Activated T-cell treated with anti-CD3 and anti-CD28 coated beads for 4 hours (primary cell): ENCODE measurements around the gene TRANK1.

Experiments used
- DNase-seq: peaks from one replicate; pipeline ENCODE4 v3.0.0-alpha.2; 2020

TRANK1 gene

GRCh38 chr3:36837089-36837488 is 107.8 kb downstream of the TRANK1 start:
- DNase-seq, result no peak

GRCh38 chr3:36833160-36833814 is 111.6 kb downstream of the TRANK1 start:
- no peak for DNase-seq

- DNase-seq, result no peak
Observed at GRCh38 chr3:36832406-36832805, 112.4 kb downstream of the TRANK1 start.

- no peak for DNase-seq
Observed at GRCh38 chr3:36827133-36827532, 117.7 kb downstream of the TRANK1 start.

- DNase-seq, result no peak
Observed at GRCh38 chr3:36826240-36826639, 118.6 kb downstream of the TRANK1 start.

GRCh38 chr3:36824443-36824842 is 120.4 kb downstream of the TRANK1 start:
- no peak for DNase-seq

- DNase-seq, result no peak
Observed at GRCh38 chr3:36823806-36824205, 121.0 kb downstream of the TRANK1 start.

GRCh38 chr3:36820083-36820482 is 124.8 kb downstream of the TRANK1 start:
- no peak for DNase-seq

GRCh38 chr3:36817806-36818533 is 126.9 kb downstream of the TRANK1 start:
- DNase-seq, result no peak

GRCh38 chr3:36815375-36815774 is 129.5 kb downstream of the TRANK1 start:
- no peak for DNase-seq

- no peak for DNase-seq
Observed at GRCh38 chr3:36814776-36815175, 130.1 kb downstream of the TRANK1 start.

- no peak for DNase-seq
Observed at GRCh38 chr3:36814066-36814717, 130.7 kb downstream of the TRANK1 start.

GRCh38 chr3:36813305-36813704 is 131.5 kb downstream of the TRANK1 start:
- DNase-seq, result no peak

GRCh38 chr3:36812240-36812639 is 132.6 kb downstream of the TRANK1 start:
- no peak for DNase-seq

GRCh38 chr3:36811768-36812167 is 133.1 kb downstream of the TRANK1 start:
- no peak for DNase-seq

GRCh38 chr3:36804295-36805055 is 140.4 kb downstream of the TRANK1 start:
- no peak for DNase-seq

- no peak for DNase-seq
Observed at GRCh38 chr3:36803091-36803791, 141.6 kb downstream of the TRANK1 start.

GRCh38 chr3:36800533-36801116 is 144.2 kb downstream of the TRANK1 start:
- DNase-seq, result no peak

- DNase-seq, result no peak
Observed at GRCh38 chr3:36796881-36797280, 148.0 kb downstream of the TRANK1 start.

- DNase-seq, result no peak
Observed at GRCh38 chr3:36796161-36796560, 148.7 kb downstream of the TRANK1 start.

- DNase-seq, result no peak
Observed at GRCh38 chr3:36795622-36796021, 149.2 kb downstream of the TRANK1 start.

- no peak for DNase-seq
Observed at GRCh38 chr3:36792342-36792741, 152.5 kb downstream of the TRANK1 start.
